ENCODE results near the gene DMRTB1.

GRCh38 chr1:53455364-53455991 lies 3.7 kb upstream of the DMRTB1 start:
- TF ChIP-seq CTCF (IDR thresholded peaks at IDR 0.05; ENCODE audit: poor library complexity) (no peak), EZH2 (IDR thresholded peaks at IDR 0.05; ENCODE audit: borderline replicate concordance) (no peak)
